ENCODE results near the gene HOXD10.

The HOXD10 gene

GRCh38 chr2:176107731-176108181, 8.8 kb upstream of the HOXD10 start:
- no peak for DNase-seq

- DNase-seq = no peak
Measured at GRCh38 chr2:176109192-176109901, 7.2 kb upstream of the HOXD10 start.

- no peak for DNase-seq
Measured at GRCh38 chr2:176109946-176110345, 6.6 kb upstream of the HOXD10 start.

- DNase-seq = no peak
Measured at GRCh38 chr2:176110415-176111308, 5.9 kb upstream of the HOXD10 start.

GRCh38 chr2:176111309-176111663, 5.3 kb upstream of the HOXD10 start:
- DNase-seq = no peak

- no peak for DNase-seq
Measured at GRCh38 chr2:176111846-176112374, 4.7 kb upstream of the HOXD10 start.

- DNase-seq = no peak
Measured at GRCh38 chr2:176112375-176113302, 3.9 kb upstream of the HOXD10 start.

- DNase-seq = no peak
Measured at GRCh38 chr2:176114120-176114929, 2.3 kb upstream of the HOXD10 start.

GRCh38 chr2:176114930-176115625, 1.5 kb upstream of the HOXD10 start:
- DNase-seq = no peak

GRCh38 chr2:176117162-176117822, 714 bp downstream of the HOXD10 start:
- DNase-seq = no peak

- DNase-seq = no peak
Measured at GRCh38 chr2:176117823-176118371, 1.3 kb downstream of the HOXD10 start.

GRCh38 chr2:176118601-176119339, 2.2 kb downstream of the HOXD10 start:
- DNase-seq = no peak

GRCh38 chr2:176120364-176121189, 4.0 kb downstream of the HOXD10 start:
- DNase-seq = no peak

GRCh38 chr2:176121190-176122051, 4.8 kb downstream of the HOXD10 start:
- no peak for DNase-seq

- DNase-seq = no peak
Measured at GRCh38 chr2:176122052-176122682, 5.6 kb downstream of the HOXD10 start.

- no peak for DNase-seq
Measured at GRCh38 chr2:176122683-176123410, 6.3 kb downstream of the HOXD10 start, which contains the start of gene HOXD9. Gene HOXD9, plus strand, starts transcription at chr2:176122719. Its CDS starts 50 bp downstream, at chr2:176122769.
